KMS-11 (cell line): ENCODE results near the gene FADD.
A peak's percentile ranks its signal among the peaks of the same experiment; 100 is the strongest.

Experiments used
- H2AFZ ChIP-seq: fragments of 200-600 bp; sonication (generic); 2 replicates; pipeline ENCODE4 v1.6.1; 2016; ENCODE audit warnings: antibody characterized with exemption, mixed run types, low read depth
- H3K27ac ChIP-seq: fragments of 200-600 bp; sonication (generic); 2 replicates; pipeline ENCODE4 v1.6.1; 2016; ENCODE audit warnings: mild to moderate bottlenecking, mixed run types
- H3K27me3 ChIP-seq: fragments of 200-600 bp; sonication (generic); 2 replicates; pipeline ENCODE4 v1.6.1; 2017; ENCODE audit warnings: mild to moderate bottlenecking, low read depth, mixed run types, moderate library complexity; ENCODE audit not compliant: insufficient read depth
- H3K36me3 ChIP-seq: fragments of 200-600 bp; sonication (generic); 2 replicates; pipeline ENCODE4 v1.6.1; 2017; ENCODE audit warnings: mild to moderate bottlenecking, mixed run types; ENCODE audit not compliant: insufficient read depth
- H3K4me1 ChIP-seq: fragments of 200-600 bp; sonication (generic); 2 replicates; pipeline ENCODE4 v1.6.1; 2016; ENCODE audit warnings: mild to moderate bottlenecking, low read depth, mixed run types; ENCODE audit not compliant: poor library complexity, severe bottlenecking
- H3K4me2 ChIP-seq: fragments of 200-600 bp; sonication (generic); 2 replicates; pipeline ENCODE4 v1.7.0; 2016; ENCODE audit warnings: mild to moderate bottlenecking, mixed run types
- H3K4me3 ChIP-seq: fragments of 200-600 bp; sonication (generic); IDR thresholded peaks from 2 replicates; pipeline ENCODE4 v1.6.1; 2017; ENCODE audit warnings: low read depth, low read length, mixed read lengths; ENCODE audit not compliant: insufficient read depth
- H3K79me2 ChIP-seq: fragments of 200-600 bp; sonication (generic); 2 replicates; pipeline ENCODE4 v1.6.1; 2016; ENCODE audit warnings: low read depth, mixed run types; ENCODE audit not compliant: insufficient read depth
- H3K9ac ChIP-seq: fragments of 200-600 bp; sonication (generic); 2 replicates; pipeline ENCODE4 v1.6.1; 2016; ENCODE audit warnings: mild to moderate bottlenecking, mixed run types
- H4K20me1 ChIP-seq: fragments of 200-600 bp; sonication (generic); 2 replicates; pipeline ENCODE4 v1.6.1; 2016; ENCODE audit warnings: mild to moderate bottlenecking, mixed run types; ENCODE audit not compliant: insufficient read depth
- TF ChIP-seq, protein P1 (sequence below): fragments of 200-600 bp; sonication (generic); conservative IDR thresholded peaks from 2 replicates; pipeline ENCODE4 v1.6.1; 2017; ENCODE audit warnings: low read depth, mild to moderate bottlenecking, antibody characterized with exemption, low read length, moderate library complexity, mixed read lengths

FADD gene, protein sequence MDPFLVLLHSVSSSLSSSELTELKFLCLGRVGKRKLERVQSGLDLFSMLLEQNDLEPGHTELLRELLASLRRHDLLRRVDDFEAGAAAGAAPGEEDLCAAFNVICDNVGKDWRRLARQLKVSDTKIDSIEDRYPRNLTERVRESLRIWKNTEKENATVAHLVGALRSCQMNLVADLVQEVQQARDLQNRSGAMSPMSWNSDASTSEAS

DNA sequence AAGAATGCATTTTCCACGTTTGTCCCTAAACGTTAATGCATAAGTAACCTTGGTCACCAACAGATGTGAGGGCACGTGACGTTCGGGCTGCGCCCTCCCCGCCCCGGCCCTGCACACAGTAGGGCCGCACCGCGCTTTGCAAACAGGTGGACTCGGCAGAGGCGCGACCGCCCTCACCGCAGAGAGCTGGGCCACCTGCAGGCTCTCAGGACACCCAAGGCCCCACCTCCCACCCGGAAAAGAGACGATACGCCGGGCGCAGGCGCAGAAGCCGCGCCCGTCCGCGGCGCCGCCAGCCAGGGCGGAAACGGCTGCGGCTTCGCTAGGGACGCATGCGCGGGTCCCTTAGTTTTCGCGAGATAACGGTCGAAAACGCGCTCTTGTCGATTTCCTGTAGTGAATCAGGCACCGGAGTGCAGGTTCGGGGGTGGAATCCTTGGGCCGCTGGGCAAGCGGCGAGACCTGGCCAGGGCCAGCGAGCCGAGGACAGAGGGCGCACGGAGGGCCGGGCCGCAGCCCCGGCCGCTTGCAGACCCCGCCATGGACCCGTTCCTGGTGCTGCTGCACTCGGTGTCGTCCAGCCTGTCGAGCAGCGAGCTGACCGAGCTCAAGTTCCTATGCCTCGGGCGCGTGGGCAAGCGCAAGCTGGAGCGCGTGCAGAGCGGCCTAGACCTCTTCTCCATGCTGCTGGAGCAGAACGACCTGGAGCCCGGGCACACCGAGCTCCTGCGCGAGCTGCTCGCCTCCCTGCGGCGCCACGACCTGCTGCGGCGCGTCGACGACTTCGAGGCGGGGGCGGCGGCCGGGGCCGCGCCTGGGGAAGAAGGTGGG, at the start of gene FADD:
Gene FADD (plus strand): TSS at position 377 of the 831 bp plus-strand sequence. CDS start 164 bp downstream, at position 541.
- peak within 1 kb of the TSS; percentile 16 for H3K4me3 ChIP-seq

DNA sequence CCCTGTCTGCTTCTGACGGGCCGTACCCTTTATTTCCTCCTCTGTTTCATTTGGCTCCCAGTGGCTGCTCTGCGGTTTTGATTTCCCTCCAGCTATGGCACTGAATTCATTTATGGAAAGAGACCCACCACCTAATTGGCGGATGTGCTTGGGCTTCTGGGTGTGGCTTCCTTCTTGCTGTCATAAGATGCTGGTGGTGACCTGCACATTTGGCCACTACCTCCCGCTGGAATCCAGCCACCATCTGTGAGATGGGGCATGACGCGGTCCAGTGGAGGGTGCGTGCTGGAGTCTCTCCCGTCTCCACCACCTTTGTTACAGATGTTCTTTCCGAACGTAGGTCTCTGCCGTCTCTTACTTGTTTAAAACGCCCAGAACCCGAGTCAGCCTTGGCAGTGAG, 47.7 kb upstream of the FADD start:
- Histone ChIP-seq H3K27me3 (peaks cover 20% of the 10 kb centered on the region; the same call in 1 of the 2 replicates), H3K79me2 (no peaks in the 10 kb centered on the region), H3K4me3 (no peak overlapping the region), H4K20me1 (no peaks in the 10 kb centered on the region), H3K36me3 (no peaks in the 10 kb centered on the region), H3K4me1 (no peaks in the 10 kb centered on the region), H3K4me2 (no peak overlapping the region), H3K9ac (no peak overlapping the region), H3K27ac (no peak overlapping the region), H2AFZ (no peak overlapping the region)
- TF ChIP-seq, protein P1, sequence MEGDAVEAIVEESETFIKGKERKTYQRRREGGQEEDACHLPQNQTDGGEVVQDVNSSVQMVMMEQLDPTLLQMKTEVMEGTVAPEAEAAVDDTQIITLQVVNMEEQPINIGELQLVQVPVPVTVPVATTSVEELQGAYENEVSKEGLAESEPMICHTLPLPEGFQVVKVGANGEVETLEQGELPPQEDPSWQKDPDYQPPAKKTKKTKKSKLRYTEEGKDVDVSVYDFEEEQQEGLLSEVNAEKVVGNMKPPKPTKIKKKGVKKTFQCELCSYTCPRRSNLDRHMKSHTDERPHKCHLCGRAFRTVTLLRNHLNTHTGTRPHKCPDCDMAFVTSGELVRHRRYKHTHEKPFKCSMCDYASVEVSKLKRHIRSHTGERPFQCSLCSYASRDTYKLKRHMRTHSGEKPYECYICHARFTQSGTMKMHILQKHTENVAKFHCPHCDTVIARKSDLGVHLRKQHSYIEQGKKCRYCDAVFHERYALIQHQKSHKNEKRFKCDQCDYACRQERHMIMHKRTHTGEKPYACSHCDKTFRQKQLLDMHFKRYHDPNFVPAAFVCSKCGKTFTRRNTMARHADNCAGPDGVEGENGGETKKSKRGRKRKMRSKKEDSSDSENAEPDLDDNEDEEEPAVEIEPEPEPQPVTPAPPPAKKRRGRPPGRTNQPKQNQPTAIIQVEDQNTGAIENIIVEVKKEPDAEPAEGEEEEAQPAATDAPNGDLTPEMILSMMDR, result no peak

More for the DNA sequence above, at the start of gene FADD:
- H3K79me2 ChIP-seq, result peaks cover 25% of the 10 kb centered on the region
- H3K36me3 ChIP-seq, result no peaks in the 10 kb centered on the region
- peak within 1 kb of the TSS; percentile 99 for H3K9ac ChIP-seq
- H4K20me1 ChIP-seq, result 0 out of 2 replicates have a peak, but pooled peaks cover 8% of the 10 kb centered on the region
- peak within 1 kb of the TSS; percentile 67 for H2AFZ ChIP-seq
- peak within 1 kb of the TSS; percentile 95 for H3K27ac ChIP-seq
- H3K27me3 ChIP-seq, result peaks cover 3% of the 10 kb centered on the region; the same call in 1 of the 2 replicates
- TF ChIP-seq, protein P1, result no peak
- peak within 1 kb of the TSS; percentile 50 for H3K4me2 ChIP-seq
- H3K4me1 ChIP-seq, result peaks cover 10% of the 10 kb centered on the region

DNA sequence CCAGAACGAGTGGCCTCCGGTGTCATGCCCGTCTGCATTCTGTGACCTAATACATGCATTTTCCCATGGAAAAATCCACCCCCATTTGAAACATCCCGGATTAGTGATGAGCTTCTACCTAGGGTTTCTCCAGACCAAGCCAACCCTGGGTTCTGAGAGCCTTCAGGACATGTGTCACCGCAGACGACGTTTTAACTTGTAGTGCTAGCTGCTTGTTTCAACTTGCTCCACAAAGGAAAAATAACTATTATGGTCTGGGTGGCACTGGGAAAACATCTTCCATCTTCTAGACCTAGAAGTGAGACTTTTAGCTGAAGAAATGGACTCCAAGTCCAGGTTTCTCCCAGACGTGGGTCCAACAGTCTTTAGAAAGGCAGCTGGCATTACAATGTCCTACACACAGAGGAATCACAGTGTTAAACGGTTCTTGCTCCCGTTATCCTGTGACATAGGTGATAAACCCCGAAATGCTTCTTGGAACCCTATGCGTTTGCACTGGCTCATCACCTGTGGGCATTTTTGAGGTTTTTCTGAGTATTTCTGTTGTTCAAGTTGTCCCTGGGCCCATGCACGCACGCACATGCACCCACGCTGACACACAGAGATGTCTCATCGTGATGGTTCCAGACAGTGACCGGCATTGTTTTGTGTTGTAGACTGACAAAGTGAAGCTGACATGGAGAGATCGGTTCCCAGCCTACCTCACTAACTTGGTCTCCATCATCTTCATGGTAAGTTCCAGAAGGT, 46.6 kb upstream of the FADD start:
- no peak overlapping the region for H3K4me3 ChIP-seq
- H3K9ac ChIP-seq, result no peak overlapping the region
- TF ChIP-seq, protein P1, result no peak
- no peaks in the 10 kb centered on the region for H3K36me3 ChIP-seq
- H3K4me2 ChIP-seq, result no peak overlapping the region
- H3K27me3 ChIP-seq, result peaks cover 11% of the 10 kb centered on the region; the same call in 1 of the 2 replicates
- no peaks in the 10 kb centered on the region for H4K20me1 ChIP-seq
- no peak overlapping the region for H3K27ac ChIP-seq
- H3K4me1 ChIP-seq, result no peaks in the 10 kb centered on the region
- H2AFZ ChIP-seq, result no peak overlapping the region
- H3K79me2 ChIP-seq, result no peaks in the 10 kb centered on the region

DNA sequence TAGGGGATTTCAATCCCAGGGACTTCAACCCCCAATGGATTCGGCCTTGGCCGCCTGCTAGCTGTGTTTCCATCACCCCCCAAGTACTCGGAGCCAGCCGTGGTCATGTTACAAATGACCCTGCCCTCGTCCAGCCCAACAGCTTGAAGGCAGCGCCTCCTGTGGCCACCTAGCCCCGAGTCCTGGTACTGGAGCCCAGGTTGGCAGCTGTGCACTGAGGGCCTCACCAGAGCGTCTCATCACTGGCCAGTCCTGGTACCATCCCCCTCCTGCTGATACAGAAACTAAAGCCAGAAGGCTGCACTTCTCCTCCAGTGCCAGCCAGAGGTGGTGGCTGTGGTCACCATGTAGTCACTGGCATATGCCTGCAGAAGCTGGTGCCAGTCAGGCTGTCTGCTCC, 44.9 kb upstream of the FADD start:
- Histone ChIP-seq H2AFZ (no peak overlapping the region), H3K36me3 (no peaks in the 10 kb centered on the region), H3K79me2 (no peaks in the 10 kb centered on the region), H3K27ac (no peak overlapping the region), H3K9ac (no peak overlapping the region), H4K20me1 (no peaks in the 10 kb centered on the region), H3K27me3 (peaks cover 4% of the 10 kb centered on the region; the same call in 1 of the 2 replicates), H3K4me2 (no peak overlapping the region), H3K4me3 (no peak overlapping the region), H3K4me1 (no peaks in the 10 kb centered on the region)
- TF ChIP-seq, protein P1, result no peak
